Tibial artery (tissue), 4 donors: ENCODE measurements around the gene USF1.
"Not testable (repeated sequence)": the region's sequence is repeated elsewhere in the genome, so short reads cannot be mapped to it uniquely, and the experiment has no call there.

ENCODE experiments used
- DNase-seq, 2 donors: peaks; one replicate each; pipeline ENCODE4 v3.0.0-alpha.2; 2019
- H3K27ac ChIP-seq, 2 donors: fragments of 200-600 bp; sonication (generic) in 1 of 2; 1 replicate in 1 of 2; 2 replicates in 1 of 2; pipeline ENCODE4 v1.5.1; 2018 to 2019; ENCODE audit warnings: mild to moderate bottlenecking in 1 of 2
- H3K27me3 ChIP-seq, 2 donors: fragments of 200-600 bp; sonication (generic) in 1 of 2; one replicate each; pipeline versions ENCODE4 v1.5.1 to v1.6.0; 2016 to 2019
- H3K36me3 ChIP-seq, 3 donors: fragments of 200-600 bp; sonication (generic) in 2 of 3; one replicate each; pipeline ENCODE4 v1.5.1; 2016 to 2019; ENCODE audit warnings: mild to moderate bottlenecking in 2 of 3
- H3K4me1 ChIP-seq, 4 donors: fragments of 200-600 bp; sonication (generic) in 2 of 4; 1 replicate in 3 of 4; 2 replicates in 1 of 4; pipeline ENCODE4 v1.5.1; 2016 to 2019
- H3K4me3 ChIP-seq, 2 donors: fragments of 200-600 bp; sonication (generic) in 1 of 2; 1 replicate in 1 of 2; 2 replicates in 1 of 2; pipeline ENCODE4 v1.5.1; 2018 to 2019; ENCODE audit warnings: mild to moderate bottlenecking in 2 of 2
- H3K9me3 ChIP-seq, 3 donors: fragments of 200-600 bp; sonication (generic) in 1 of 3; one replicate each; pipeline ENCODE4 v1.5.1; 2016 to 2019
- intact Hi-C: fragments of 100-400 bp; cut with DNase I; formaldehyde crosslinking; loops from one replicate; pipeline ENCODE4 v1.15.0; 2023; ENCODE audit warnings: low total_unique reads
- TF ChIP-seq, protein P1 (sequence below), 2 experiments: fragments of 200-600 bp in 1 of 2; fragments of 450-650 bp in 1 of 2; IDR thresholded peaks; one replicate each; pipeline ENCODE4 v1.5.1; 2017 to 2019; ENCODE audit warnings: antibody characterized with exemption in 2 of 2, mild to moderate bottlenecking in 1 of 2, moderate library complexity in 1 of 2

USF1 gene

DNA sequence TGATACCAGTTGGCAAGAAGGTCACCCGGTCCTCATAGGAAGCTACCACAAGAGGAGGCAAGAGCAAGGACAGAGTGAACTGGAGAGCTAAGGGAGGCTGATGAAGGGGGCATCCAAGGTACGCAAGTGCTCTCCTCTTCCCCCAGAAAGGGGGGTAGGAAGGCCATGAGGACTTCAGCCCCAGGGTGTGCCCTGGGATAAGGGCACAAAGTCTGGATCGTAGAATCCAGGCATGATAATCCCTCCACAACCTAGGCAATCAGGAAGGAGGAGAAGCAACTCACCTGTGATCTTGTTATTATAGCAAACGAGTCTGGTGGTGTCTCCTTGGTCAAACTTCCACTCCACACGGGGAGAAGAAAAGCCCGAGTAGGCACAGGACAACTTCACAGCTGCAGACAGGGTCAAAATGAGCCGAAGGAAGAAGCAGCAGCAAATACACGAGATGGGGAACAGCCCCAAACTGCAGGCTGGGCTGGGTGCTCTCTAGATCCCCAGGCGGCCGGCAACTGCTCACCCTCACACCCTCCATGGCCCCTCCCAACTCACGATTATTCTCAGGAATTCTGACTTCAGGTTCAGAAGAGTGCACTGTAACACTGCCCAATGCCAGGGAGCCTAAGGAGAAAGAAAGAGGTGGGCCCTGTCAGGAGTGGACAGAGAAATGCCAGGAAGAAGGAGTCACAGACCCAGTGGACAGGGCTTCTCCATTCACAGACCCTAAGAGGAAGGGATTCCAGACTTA is 44.9 kb downstream of the USF1 start:
- Histone ChIP-seq H3K4me1 (no peaks in the 10 kb centered on the region), H3K36me3 (peaks cover 0 to 34% (median 0%) of the 10 kb centered on the region in 3 donors), H3K4me3 (no peak overlapping the region), H3K9me3 (no peaks in the 10 kb centered on the region), H3K27ac (no peak overlapping the region), H3K27me3 (no peaks in the 10 kb centered on the region)
- TF ChIP-seq, protein P1, sequence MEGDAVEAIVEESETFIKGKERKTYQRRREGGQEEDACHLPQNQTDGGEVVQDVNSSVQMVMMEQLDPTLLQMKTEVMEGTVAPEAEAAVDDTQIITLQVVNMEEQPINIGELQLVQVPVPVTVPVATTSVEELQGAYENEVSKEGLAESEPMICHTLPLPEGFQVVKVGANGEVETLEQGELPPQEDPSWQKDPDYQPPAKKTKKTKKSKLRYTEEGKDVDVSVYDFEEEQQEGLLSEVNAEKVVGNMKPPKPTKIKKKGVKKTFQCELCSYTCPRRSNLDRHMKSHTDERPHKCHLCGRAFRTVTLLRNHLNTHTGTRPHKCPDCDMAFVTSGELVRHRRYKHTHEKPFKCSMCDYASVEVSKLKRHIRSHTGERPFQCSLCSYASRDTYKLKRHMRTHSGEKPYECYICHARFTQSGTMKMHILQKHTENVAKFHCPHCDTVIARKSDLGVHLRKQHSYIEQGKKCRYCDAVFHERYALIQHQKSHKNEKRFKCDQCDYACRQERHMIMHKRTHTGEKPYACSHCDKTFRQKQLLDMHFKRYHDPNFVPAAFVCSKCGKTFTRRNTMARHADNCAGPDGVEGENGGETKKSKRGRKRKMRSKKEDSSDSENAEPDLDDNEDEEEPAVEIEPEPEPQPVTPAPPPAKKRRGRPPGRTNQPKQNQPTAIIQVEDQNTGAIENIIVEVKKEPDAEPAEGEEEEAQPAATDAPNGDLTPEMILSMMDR (IDR thresholded peaks at IDR 0.05) = no peak
- DNase-seq = peak in 1 of 2 donors; percentile 39
- intact Hi-C loops = no loop called here

DNA sequence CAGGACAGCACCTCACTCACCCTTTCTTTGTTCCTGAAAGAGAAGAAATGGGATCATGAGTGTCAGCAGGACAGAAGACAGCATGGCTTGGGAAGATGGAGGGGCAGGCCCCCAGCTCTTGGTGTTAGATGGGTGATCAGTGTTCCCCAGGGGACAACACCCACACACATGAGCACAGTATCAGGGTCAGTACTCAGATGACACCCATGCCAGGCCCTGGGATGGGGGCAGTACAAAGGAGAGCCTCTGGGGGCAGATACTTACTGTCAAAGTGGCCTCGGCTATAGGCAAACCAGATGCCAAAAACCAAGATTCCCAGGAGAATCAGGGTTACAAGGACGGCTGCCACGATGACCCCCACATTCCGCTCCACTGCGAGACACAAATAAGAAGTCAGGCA is 46.4 kb downstream of the USF1 start:
- peak in 1 of 2 donors; percentile 27 for DNase-seq
- intact Hi-C loops = loop anchor here (10.0 kb wide), 1 partner anchor 95 kb away; the partner anchor contains the start of gene KLHDC9
- Histone ChIP-seq H3K4me3 (no peak overlapping the region), H3K27me3 (no peaks in the 10 kb centered on the region), H3K9me3 (no peaks in the 10 kb centered on the region), H3K4me1 (no peaks in the 10 kb centered on the region), H3K36me3 (peaks cover 0 to 34% (median 0%) of the 10 kb centered on the region in 3 donors), H3K27ac (no peak overlapping the region)
- TF ChIP-seq, protein P1 (IDR thresholded peaks at IDR 0.05) = no peak

DNA sequence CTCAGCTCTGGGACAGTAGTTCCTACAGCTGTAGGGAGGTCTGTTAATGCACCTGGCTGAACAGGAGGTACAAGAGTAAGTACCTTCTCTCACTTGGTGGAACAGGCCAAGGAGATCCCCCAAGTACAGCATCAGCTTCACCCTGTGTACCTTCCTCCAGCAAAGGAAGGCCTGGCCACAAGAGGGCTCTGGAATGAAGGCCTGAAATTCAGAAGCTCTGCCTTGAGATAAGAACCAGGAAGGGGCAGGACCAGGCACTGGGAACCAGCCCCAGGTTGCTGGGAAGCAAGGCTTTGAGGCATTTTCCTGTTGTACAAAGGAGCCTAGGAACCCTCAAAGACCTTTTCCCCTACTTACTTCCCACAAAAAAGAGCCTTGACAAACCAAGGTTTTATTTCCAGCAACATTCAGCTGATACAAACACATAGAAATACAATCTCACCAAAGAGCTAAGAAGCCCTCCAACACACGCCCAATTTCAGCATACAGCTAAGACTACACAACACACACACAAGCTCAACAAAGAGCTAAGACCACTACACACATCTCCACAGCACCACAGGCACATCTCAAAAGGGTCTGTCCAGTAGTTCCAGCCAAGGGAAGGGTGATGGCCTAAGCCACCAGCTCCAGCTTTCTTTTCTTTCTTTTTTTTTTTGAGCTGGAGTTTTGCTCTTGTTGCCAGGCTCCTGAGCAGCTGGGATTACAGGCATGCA is 48.3 kb downstream of the USF1 start:
- peak in 1 of 2 donors; percentile 61 for DNase-seq
- H3K9me3 ChIP-seq = no peaks in the 10 kb centered on the region

DNA sequence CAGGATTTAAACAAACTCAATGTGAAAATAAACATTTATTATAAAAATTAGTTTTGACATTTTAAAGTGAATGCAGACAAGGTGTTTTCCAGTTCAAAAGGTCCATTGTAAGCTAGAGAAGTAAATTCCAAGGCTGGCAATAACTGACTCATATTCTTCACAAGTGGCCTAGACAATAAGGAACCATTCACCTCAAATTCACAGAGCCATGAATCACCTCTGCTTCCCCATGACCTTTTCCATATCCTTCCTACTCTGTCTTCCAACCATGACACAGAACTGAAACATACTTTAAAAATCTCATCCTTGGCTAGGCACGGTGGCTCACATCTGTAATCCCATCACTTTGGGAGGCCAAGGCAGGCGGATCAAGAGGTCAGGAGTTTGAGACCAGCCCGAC is 49.6 kb downstream of the USF1 start:
- intact Hi-C loops = loop anchor here (10.0 kb wide), 1 partner anchor 99 kb away; the partner anchor contains the start of gene KLHDC9
- Histone ChIP-seq H3K27ac (no peak overlapping the region), H3K4me1 (no peaks in the 10 kb centered on the region)

More for the DNA sequence above, 48.3 kb downstream of the USF1 start:
- intact Hi-C loops = loop anchor here (10.0 kb wide), 1 partner anchor 97 kb away; the partner anchor contains the start of gene KLHDC9
- Histone ChIP-seq H3K27me3 (no peaks in the 10 kb centered on the region), H3K4me1 (no peaks in the 10 kb centered on the region), H3K4me3 (no peak overlapping the region), H3K27ac (no peak overlapping the region), H3K36me3 (peaks cover 0 to 34% (median 0%) of the 10 kb centered on the region in 3 donors)
- TF ChIP-seq, protein P1 (IDR thresholded peaks at IDR 0.05) = peak; percentile 23 to 26

DNA sequence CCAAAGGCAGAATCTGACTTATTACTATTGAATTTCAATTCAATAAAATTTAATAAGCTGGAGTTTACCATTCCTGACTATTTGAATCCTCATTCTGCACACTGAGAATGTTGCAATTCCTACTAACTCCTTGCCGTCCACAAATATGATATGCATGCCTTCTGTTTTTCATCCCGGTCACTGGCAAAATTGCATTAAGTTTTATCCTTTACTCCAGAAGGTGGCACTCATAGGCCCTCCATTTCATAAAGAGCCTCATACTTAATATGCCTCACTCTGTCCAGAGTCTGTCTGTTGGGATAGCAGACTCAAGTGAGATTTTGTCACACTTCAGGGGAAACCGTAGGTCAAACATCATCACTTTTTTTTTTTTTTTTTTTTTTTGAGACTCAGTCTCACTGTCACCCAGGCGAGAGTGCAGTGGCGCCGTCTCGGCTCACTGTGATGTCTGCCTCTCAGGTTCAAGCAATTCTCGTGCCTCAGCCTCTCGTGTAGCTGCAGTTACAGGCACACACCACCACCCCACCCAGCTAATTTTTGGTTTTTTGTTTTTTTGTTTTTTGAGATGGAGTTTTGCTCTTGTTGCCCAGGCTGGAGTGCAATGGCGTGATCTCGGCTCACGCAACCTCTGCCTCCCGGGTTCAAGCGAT is 52.1 kb downstream of the USF1 start:
- H3K4me1 ChIP-seq = no peaks in the 10 kb centered on the region
- no peak overlapping the region for H3K27ac ChIP-seq
- intact Hi-C loops = loop anchor here (10.0 kb wide), 1 partner anchor 101 kb away; the partner anchor contains the start of gene KLHDC9
- H3K9me3 ChIP-seq = no peaks in the 10 kb centered on the region
- H3K27me3 ChIP-seq = no peaks in the 10 kb centered on the region
- TF ChIP-seq, protein P1 (IDR thresholded peaks at IDR 0.05) = peak in 1 of 2 experiments; percentile 15
- no peak overlapping the region for H3K4me3 ChIP-seq
- DNase-seq = no peak
- peaks cover 0 to 10% (median 0%) of the 10 kb centered on the region in 3 donors for H3K36me3 ChIP-seq

More for the DNA sequence above, 49.6 kb downstream of the USF1 start:
- Histone ChIP-seq H3K36me3 (peaks cover 0 to 34% (median 0%) of the 10 kb centered on the region in 3 donors), H3K4me3 (no peak overlapping the region), H3K9me3 (no peaks in the 10 kb centered on the region), H3K27me3 (no peaks in the 10 kb centered on the region)
- TF ChIP-seq, protein P1 (IDR thresholded peaks at IDR 0.05) = no peak
- no peak for DNase-seq

DNA sequence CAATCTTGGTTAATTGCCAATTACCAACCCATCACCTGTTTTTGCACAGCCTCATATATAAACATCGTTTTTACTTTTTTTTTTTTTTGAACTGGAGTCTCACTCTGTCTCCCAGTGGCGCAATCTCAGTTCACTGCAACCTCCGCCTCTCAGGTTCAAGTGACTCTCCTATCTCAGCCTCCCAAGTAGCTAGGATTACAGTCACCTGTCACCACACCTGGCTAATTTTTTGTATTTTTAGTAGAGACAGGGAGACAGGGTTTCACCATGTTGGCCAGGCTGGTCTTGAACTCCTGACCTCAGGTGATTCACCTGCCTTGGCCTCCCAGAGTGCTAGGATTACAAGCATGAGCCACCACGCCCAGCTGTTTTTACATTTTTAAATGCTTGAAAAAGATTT is 53.7 kb downstream of the USF1 start:
- H3K4me1 ChIP-seq, H3K27ac ChIP-seq, H3K4me3 ChIP-seq, H3K36me3 ChIP-seq, H3K9me3 ChIP-seq, H3K27me3 ChIP-seq: not testable (repeated sequence)
- peak in 1 of 2 donors; percentile 13 for DNase-seq
- intact Hi-C loops = loop anchor here (10.0 kb wide), 1 partner anchor 103 kb away; the partner anchor contains the start of gene KLHDC9
